HG03039 (cell line): ENCODE data around the gene DAD1.

ENCODE experiments used
- ATAC-seq: cut with Tn5 transposase; IDR thresholded peaks from one replicate; pipeline ENCODE4 v1.9.1; 2021; ENCODE audit warnings: mild to moderate bottlenecking, moderate library complexity; ENCODE audit not compliant: unreplicated experiment

DAD1 gene

DNA sequence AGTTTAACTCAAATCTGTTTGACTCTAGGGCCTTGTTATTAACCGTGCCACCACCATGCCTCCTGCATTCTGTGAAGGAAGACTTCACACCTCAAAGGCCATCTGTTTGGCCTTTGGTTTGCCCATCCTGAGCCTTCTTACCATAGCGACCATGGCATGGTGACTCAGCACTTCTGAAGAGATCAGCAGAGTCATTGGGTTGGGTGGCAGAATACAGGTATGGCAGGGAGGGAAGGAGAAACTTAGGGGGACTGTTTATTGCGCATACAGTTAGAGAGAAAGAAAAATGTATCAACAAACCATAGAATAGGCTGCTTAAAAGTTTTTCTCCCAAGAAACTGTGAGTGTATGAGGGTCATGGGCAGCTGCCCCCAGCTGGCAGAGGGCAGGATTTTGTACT is 49.2 kb downstream of the DAD1 start:
- ATAC-seq: no peak

- ATAC-seq: no peak
These were observed 50.3 kb downstream of the DAD1 start for GRCh38 chr14:22538671-22539228.

- ATAC-seq: no peak
These were observed 51.4 kb downstream of the DAD1 start for GRCh38 chr14:22537436-22538310.

DNA sequence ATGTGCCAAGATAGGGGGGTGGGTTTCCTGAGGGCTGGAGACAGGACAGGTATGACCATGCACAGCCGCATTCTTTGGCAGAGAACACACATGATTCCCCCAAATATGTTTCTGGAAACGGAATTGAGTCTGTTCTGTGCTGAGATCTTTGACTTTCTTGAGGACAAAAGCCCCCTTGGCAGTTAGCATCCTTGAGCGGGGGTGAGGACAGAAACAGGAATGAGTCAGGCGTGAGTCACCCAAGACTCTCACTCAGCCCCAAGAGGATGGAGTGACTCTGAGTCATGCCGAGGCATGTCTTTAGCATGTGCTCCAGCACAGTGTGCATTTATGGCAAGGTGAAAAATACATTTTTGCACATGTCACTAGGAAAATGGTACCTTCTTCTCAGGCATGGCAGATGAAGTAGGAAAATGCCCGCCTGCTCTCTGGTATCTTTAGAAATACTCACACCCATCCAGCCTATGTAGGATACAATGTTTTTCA is 52.1 kb downstream of the DAD1 start:
- ATAC-seq: peak; percentile 70

GRCh38 chr14:22535916-22536315 is 53.1 kb downstream of the DAD1 start:
- no peak for ATAC-seq

DNA sequence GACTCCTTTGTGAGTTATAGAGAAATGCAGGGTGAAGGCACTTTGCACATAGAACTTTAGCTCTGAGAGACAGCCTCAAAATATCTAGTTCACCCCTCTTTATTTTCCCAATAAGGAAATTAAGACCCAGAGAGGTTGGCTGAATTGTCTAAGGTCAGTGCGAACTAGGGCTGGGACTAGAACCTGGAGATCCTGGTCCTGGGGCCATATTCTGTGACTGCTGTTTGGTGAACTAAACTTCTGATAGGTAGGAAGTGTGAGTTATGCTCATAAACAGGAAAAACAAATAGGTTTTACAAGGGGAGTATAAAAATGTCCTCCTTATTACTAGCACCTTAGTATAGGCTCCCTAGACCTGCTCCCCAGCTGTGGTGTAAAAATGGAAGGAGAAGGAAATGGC is 53.9 kb downstream of the DAD1 start:
- no peak for ATAC-seq

- no peak for ATAC-seq
These were observed 54.5 kb downstream of the DAD1 start for GRCh38 chr14:22534547-22534946.

- ATAC-seq: no peak
These were observed 55.2 kb downstream of the DAD1 start for GRCh38 chr14:22533739-22534359.

- no peak for ATAC-seq
These were observed 55.8 kb downstream of the DAD1 start for GRCh38 chr14:22533057-22533704.

DNA sequence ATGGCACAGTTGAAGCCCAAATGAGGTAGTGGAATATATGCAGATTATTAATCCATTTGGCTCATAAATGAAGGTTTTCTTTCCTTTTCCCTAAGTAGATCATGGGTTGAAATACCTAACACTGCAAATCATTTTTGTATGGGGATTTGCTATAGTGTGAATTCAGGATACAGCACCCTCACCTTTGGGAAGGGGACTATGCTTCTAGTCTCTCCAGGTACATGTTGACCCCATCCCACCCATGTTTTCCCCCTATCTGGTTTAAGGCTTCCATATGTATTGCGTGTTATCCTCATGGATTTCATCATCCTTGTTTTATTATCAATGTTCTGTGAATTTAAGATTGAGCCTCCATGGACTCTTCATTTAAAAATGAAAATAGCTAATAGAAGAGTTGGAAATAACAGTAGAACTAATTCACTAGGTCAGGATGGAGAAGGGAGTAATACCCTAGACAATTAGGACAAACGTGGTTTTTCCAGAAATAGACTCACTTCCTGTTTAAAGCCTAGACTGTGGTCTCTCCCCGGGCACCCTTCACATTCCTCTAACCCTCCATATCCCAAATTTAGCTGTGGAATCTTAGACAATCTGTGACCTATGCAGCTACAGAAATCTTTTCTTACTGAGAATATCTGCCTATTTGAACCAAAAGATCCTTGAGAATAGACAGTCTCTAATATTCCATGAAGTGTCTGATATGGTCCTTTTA is 56.5 kb downstream of the DAD1 start:
- no peak for ATAC-seq

DNA sequence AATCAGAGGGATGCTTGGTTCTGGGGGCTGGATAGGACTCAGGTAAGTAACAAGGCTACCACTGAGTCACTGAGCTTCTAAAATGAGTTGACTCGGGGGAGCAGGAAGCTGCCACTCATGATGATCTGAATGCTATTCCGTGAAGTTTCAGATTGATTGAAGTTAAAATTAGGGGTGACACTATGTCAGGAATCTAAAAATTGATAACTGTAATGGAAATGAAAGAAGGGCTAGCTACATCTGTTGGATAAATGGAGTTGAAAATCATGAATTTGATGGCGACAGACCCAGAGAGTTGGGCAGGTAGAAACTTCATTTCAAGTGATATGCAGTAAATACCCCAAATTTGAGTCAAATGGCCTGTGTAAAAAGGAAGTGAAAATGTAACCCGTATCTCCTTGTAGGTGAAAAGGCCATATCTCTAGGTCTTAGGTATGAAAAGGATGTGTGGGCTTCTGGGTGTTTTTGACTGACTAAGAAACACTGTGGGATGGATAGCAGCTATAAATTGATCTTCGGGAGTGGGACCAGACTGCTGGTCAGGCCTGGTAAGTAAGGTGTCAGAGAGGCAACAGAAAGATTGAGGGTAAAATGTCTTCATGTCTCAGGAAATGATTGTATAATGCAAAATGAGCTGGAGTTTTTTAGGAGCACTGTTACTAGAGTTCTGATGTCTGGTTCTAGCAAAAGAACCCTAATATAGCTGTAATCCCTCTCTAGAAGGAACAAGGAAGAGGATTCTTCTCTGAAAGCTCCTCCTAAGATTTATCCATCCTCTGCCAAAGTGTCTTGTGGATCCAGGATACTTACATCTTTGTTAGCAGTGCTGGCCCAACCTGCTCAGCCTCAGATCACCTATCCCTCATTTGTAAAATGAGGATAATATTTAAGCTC is 57.3 kb downstream of the DAD1 start:
- peak; percentile 60 for ATAC-seq

DNA sequence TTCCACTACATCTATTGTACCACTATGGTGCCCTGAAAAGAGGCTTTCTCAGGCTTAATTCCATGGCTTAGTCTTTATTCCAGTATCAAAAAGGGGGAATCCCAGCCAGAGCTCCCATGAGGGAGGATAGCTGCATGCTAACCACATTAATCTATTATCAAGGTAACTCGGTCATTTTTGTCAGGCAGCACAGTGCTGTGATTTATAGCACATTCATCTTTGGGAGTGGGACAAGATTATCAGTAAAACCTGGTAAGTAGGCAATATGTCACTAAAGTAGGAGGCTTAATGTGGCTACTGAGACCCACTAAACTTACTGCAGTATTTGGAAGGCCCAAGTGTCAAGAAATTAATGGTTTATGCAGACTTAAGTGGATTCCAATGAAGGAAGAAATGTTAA is 58.9 kb downstream of the DAD1 start:
- ATAC-seq: no peak

- no peak for ATAC-seq
These were observed 62.3 kb downstream of the DAD1 start for GRCh38 chr14:22526744-22527143.

- no peak for ATAC-seq
These were observed 62.8 kb downstream of the DAD1 start for GRCh38 chr14:22526218-22526617.

DNA sequence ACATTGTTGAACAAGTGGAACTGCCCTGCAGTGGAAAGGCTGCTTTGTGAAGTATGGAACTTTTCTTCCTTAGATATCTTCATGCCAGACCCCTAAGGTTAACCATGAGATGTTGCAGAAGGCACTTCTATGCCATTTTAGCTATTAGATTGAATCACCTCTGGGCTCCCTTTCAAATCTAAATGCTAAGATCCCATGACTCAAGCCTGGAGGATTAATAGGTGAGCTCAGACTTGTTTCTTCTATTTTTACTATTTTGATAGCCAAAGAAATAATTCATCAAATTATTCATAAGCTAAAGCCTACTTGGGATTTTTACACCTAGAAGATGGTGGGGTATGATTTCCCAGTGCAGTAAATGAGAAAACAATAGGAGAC is 64.3 kb downstream of the DAD1 start:
- ATAC-seq: no peak

- ATAC-seq: no peak
These were observed 64.8 kb downstream of the DAD1 start for GRCh38 chr14:22524115-22524783.

DNA sequence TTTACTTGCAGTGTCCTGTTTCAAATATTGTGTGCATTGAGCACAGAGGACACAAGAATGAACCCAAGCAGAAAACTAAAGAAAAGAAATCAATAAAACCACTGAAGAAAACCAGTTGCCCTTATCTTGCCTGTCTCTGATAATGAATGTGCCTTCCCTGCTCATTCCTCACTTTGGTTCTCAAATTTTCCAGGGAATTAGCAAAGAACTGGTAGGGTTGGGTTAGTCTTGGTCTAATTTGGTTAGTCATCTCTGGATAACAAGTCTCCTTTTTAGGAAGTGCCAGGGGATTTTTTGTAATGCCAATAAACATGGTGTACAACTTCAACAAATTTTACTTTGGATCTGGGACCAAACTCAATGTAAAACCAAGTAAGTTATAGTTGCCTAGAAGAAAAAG is 65.7 kb downstream of the DAD1 start:
- ATAC-seq: no peak

DNA sequence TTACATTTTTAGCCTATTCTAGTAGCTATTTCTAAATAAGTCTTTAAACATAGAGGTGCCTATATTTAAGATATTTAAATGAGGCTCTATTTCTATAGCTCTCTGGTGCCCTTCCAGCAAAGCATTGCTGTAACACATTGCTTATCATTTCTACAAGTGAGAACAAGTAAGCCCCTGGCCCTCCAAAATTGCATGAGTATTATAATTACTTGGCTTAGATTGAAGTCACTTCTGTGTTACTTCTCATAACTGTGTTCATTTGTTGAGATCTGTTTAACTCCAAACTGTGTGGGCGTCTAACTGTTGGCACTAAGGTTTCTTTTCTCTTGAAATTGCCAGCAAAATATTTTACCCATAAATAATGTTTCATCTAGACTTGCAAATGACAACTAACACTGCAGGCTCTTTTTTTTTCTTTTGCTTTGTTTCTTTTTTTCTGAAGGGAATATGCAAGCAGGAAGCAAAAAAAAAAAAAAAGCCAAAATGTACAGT is 66.5 kb downstream of the DAD1 start:
- no peak for ATAC-seq
